Stimulated activated CD4-positive, alpha-beta T cell treated with anti-CD3 and anti-CD28 coated beads, Interleukin-1b, Interleukin-23, amount 100 ng/mL, for 24 hours (primary cell): Measurements from ENCODE around the gene ELAVL4.
"Not testable (repeated sequence)": the region's sequence is repeated elsewhere in the genome, so short reads cannot be mapped to it uniquely, and the experiment has no call there.

ENCODE experiments used
- DNase-seq, 4 experiments: peaks; one replicate each; pipeline ENCODE4 v3.0.0-alpha.2; 2020; ENCODE audit warnings: low read depth in 4 of 4, low spot score in 1 of 4

Gene ELAVL4

GRCh38 chr1:50123071-50123470 is 14.4 kb downstream of the ELAVL4 start:
- no peak for DNase-seq

DNA sequence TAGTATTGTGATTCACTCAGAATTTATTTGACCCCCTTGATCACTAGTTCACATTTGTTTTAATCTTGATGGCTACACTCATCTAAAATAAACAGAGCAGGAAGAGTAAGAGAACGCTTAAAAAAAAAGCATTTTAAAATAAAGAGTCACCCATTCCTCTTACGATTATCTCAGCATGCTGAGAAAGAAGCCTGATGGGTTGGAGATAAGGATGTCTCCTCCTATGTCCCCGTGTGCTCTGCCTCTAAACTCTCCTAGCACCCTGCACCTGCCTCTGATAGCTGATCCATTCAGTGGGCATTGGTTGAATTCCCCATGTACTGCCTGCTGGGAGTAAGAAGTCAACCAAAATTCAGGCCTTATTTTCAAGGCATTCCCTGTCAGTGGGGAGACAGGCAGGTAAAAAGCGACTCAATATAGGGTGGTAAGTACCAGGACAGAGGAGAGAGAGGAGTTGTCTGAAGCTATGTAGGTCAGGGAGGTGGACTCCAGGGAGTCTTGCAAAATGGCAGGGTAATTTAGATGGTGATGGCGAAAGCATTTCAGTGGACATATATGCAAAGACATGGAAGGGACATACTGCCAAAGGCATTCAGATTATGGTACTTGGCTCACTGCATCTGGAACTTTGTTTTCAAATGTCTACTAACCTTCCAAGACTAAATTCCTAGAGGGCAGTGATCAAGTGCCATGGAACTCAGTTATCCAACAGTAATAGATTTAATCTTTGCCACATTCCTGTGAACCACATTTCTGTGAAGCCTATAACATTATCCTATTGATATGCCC is 18.4 kb downstream of the ELAVL4 start:
- DNase-seq, result no peak

GRCh38 chr1:50129201-50129600 is 20.5 kb downstream of the ELAVL4 start:
- no peak for DNase-seq

DNA sequence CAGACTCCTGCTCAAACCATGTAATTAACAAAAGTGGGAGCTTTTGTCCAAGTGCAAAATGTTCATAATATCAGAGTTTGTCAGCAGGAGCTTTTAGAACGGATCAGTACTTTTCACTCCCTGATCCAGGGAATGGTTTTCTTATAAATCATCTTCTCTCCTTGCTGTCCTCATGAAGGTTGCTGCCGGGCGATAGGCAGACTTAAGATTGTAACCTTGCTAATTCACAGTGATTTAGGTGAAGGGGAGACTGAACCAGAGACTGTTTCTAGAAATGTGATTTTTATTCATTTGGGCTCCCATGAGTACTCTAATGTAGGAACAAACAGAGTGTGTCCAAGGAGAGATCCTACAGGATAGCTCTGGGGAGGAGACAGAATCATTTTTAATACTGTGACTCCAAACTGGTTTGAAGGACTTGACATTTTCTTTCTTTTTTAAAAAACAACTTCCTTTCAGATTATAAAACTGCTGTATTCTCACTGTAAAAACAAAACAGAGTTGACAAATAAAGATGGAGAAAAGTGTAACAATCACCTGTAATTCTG is 23.7 kb downstream of the ELAVL4 start:
- DNase-seq, result no peak

GRCh38 chr1:50135716-50136115 is 27.0 kb downstream of the ELAVL4 start:
- DNase-seq, result no peak

GRCh38 chr1:50139339-50140181 is 30.8 kb downstream of the ELAVL4 start:
- DNase-seq, result no peak

GRCh38 chr1:50140182-50140447 is 31.4 kb downstream of the ELAVL4 start:
- no peak for DNase-seq

DNA sequence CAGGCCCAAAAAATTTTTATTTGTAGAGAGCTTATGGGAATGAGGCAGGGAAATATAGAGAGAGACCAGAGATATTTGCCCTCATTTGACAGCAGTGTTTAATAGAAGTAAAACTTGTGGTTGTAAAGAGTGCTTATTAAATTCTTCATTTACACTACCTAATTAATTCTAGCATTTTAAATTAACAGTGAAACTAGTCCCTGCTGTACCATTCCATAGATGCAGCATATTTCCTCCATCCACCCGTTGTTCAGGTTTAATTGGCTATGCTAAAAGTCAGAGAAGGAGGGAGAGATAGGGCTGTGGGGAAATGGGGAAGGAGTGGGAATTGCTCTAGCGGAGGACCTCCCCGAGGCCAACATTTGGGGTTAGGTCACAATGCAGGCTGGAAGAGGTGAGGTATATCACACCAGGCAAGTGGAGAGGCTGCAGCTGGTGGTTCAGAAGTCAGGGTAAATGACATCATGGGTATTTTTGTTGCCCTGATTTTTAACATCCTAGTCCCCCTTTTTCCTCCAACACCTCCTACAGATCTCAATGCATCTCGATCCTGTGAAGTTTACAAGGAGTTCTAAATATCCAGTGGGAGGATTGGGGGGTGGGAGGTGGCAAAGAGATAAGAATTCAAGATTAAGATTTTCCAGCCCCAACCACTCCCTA is 38.6 kb downstream of the ELAVL4 start:
- DNase-seq, result no peak

- DNase-seq, result no peak
These were observed 39.6 kb downstream of the ELAVL4 start for GRCh38 chr1:50148142-50148923.

GRCh38 chr1:50152236-50152635 is 43.5 kb downstream of the ELAVL4 start:
- DNase-seq, result no peak

- no peak for DNase-seq
These were observed 46.8 kb downstream of the ELAVL4 start for GRCh38 chr1:50155541-50155940.

DNA sequence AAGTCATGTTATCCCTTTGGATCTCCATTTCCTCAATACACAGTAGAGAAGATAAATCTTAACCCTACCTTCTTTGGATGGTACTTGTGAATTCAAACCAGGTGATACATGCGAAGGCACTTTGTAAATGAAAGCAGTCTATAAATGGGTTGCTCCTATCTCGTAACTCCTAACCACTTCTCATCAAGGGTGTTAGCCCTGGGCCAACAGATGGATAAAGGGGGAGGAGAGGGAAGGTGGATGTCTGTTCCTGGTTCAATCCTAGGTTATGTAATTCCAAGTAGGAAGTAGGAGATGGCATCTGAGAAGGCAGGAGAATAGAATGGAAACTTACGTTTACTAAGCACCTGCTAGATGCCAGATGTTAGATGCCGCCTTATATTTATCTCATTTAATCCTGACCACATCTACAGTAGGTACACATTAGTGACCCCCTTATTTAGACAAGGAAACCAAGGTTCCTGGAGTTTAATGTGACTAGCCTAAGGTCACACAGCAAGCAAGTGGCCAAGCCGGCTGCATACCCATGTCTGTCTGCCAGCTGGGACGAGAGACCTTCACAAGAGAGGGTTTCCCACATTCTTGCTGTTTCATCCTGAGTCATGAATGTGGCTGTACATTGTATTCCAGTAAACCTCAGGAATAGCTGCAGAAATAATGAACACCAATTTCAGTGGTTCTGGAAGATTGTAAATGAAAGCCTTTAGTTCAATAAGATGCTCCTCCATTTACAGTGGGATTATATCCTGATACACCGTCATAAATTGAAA is 47.7 kb downstream of the ELAVL4 start:
- DNase-seq, result no peak

- no peak for DNase-seq
These were observed 48.7 kb downstream of the ELAVL4 start for GRCh38 chr1:50157306-50157941.

GRCh38 chr1:50158421-50158820 is 49.7 kb downstream of the ELAVL4 start:
- DNase-seq, result no peak

DNA sequence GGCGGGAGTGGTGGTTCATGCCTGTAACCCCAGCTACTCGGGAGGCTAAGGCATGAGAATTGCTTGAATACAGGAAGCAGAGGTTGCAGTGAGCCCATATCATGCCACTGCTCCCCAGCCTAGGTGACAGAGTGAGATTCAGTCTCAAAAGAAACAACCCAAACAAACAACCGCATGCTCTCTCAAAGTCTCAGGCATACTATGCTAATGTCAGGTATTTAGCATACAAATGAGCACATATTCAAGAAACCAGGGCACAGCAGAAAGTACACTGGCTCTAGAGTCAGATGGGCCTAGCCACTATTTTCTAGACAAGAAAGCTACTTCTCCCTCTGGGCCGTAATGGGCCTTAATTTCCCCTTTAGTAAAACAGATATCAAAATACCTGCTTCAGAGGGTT is 55.0 kb downstream of the ELAVL4 start:
- DNase-seq, result no peak

DNA sequence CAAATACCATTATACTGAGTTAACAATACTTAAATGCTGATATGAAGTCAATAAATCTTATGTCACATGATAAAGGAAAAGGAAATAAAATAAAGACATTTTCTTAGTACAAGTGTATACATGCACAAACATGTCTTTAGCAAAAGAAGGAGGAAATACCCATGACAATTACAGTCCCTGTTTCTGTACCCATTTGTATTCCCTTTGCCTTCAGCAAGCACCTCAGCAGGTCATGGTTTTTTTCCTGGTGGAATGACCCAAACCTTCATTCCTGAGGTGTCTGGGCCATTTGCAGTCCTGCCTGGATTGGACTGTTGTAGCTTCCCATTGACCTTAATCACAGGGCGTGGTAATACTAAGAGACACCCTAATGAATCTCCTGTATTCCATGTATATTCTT is 57.6 kb downstream of the ELAVL4 start:
- DNase-seq, result not testable (repeated sequence)

DNA sequence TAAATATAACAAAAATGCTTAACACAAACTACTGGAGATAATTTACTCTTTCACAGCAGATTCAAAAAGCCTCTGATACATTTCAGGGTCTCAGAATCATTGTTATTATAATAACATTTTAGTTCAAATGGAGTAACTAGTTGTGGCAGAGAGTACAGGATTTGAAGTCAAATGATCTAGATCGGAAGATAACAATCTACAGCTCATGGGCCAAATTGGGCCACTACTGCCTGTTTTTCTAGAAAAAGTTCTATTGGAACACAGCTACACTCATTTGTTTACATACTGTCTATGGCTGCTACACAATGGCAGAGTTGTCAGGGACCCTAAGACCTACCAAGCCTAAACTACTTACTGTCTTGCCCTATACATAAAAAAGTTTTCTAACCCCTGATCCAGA is 63.6 kb downstream of the ELAVL4 start:
- DNase-seq, result no peak

DNA sequence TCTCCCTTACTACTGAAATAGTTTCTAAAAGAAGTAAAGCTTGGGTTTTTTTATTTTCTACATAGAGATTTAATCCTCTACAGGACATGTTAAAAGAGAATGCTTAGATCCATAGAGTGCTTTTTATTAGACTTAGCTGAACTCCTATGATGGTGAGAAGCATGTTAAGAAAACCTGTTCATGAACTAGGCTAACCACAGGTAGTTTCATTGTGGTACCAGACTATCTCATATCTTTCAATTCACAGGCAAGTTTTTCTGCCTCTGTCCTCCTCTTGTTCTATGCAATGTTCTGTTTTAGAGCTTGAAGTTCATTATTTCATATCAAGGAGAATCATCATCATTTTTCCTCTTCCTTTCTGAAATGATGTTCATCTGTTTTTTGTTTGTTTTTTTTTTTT is 65.4 kb downstream of the ELAVL4 start:
- no peak for DNase-seq

DNA sequence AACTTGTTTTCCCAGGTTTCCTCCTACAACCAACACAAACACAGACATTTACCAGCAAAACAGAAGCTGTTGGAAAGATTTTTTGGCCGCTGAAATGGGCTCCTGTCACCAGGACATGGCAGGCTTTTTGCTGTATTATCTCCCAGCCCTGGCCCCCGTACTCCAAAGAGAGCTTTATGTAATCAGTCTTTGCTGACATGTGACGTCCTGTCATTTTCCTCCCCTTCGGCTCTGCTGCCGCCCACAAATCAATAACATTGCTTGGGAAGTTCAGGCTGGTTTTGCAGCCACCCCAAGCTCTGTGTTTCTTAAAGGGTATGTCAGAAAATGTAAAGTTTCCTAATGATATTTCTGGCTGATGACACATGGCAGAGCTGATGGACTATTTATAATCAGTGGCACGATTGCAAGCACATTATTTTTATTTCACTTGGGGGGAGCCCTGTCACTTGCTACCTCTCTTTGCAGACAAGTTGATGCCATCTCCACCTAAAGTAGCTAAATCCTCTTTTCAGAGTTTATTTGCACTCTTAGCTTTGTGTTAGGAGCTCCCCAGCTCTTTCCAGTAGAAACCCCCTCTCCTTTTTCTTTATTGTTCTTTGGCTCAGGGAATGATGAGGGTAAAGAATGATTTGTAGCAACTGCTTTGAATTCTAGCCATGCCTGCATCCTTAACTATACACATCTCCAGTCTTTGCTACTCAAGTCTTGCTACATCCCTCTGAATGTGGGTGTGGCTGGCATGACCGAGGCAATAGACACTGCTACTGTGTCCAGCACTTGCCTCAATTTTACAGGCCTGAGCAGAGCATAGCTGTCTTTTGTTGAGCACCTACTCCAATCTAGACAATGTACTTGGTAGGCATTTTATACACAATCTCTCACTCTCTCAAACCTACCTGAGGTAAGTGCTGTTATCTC is 67.3 kb downstream of the ELAVL4 start:
- no peak for DNase-seq
